NCI-H2196 (cell line): ENCODE data around the gene KDM5D.

Experiments used
- DNase-seq: peaks from one replicate; lab custom pipeline; 2025; ENCODE audit not compliant: unreplicated experiment; lab: John Stamatoyannopoulos, UW

Gene KDM5D

GRCh38 chrY:19744381-19745378 lies at the start of gene KDM5D:
TSS of gene KDM5D (minus strand) at chrY:19744726. CDS start at chrY:19744534, 192 bp downstream.
- peak; percentile 84 for DNase-seq

DNA sequence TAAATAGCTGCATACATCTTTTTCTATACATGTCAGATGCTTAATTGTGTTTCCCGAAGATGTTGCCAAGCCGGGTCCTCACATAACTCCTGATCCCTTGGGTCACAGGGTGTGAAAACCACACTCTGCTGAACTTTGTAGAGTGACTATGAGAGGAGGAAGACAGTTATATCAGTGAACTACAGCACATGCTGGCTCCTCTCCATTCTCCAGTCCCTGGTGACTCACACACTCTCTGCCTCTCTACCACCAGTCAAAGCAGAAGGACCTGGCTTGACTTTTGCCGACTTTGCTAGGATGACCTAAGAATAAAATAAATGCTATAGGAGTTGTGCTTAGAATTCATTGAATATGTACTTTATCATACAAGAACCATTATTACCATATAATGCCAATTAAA lies 23.8 kb upstream of the KDM5D start:
- no peak for DNase-seq

DNA sequence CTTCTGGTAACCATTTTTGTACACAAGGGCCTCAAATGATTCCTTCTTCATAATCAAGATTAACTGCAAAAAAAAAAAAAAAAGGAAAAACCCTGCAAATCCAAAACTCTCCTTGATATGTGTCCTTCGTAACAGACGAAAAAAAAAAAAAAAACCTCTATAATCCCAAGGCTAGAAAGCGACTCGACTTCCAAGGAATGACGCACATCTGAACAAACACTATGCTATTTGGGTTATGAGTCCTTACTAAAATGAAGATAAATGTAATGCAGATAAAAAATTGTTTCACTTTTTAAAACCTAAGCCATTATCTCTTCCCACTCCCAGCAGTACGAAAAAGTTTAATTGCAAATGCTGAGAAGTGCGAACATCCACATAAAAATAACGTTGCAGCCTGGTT lies 1.2 kb downstream of the KDM5D start:
- no peak for DNase-seq

GRCh38 chrY:19742153-19742552 lies 2.4 kb downstream of the KDM5D start:
- no peak for DNase-seq

- DNase-seq, result no peak
These were observed 10.1 kb downstream of the KDM5D start for GRCh38 chrY:19734425-19734824.

DNA sequence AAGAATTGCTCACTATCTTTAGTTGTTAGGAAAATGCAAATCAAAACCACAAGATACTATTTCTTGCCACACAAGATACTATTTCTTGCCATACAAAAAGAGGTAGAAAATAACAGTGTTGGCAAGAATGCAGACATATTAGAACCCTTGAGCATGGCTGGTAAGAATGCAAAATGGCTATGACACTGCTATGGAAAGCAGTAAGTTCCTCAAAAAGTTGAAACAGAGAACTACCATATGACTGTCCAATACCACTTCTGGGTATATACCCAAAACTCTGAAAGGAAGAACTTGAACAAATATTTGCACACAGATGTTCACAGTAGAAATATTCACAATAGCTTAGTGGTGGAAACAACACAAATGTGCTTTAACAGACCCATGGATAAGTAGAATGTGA lies 26.6 kb downstream of the KDM5D start:
- DNase-seq, result no peak

DNA sequence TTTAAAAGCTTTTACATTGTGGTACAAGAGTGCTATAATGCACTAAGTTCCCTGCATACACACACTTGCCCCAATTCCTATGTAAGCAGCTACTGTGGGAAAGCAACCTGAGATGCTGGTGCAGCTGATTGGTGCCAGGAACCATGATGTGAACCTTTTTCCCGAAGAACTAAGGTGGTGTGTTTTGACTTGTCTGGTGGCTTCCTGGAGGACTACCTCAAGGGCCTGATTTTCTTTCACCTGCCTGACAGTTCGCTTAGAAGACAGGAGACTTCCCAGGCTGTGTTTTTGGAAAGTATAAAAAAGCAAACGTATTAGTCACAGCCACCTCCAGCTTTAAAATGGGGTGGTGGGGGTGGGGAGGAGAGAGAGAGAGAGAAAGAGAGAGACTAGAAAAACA lies 27.4 kb downstream of the KDM5D start:
- no peak for DNase-seq

GRCh38 chrY:19715226-19715625 lies 29.3 kb downstream of the KDM5D start:
- DNase-seq, result no peak

GRCh38 chrY:19713430-19713829 lies 31.1 kb downstream of the KDM5D start:
- no peak for DNase-seq

DNA sequence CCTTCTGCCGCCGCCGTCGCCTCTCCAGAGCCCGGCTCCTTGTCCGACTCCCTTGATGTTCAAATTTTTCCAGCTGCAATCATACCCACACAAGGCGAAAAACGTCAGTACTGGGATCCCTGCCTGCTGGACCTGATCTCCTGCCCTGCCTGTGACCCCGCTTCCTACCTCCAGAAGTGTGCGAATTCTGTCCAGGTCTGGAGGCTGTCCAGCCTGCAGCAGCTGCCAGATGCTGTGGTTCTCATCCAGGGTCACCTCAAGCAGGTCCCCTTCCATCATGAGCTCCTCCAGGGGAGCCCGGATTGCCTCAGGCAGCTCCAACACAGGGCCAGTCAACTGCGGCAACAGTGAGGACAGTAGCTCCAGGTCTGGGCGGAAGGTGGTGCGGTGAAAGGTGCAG lies 38.3 kb downstream of the KDM5D start:
- DNase-seq, result no peak

DNA sequence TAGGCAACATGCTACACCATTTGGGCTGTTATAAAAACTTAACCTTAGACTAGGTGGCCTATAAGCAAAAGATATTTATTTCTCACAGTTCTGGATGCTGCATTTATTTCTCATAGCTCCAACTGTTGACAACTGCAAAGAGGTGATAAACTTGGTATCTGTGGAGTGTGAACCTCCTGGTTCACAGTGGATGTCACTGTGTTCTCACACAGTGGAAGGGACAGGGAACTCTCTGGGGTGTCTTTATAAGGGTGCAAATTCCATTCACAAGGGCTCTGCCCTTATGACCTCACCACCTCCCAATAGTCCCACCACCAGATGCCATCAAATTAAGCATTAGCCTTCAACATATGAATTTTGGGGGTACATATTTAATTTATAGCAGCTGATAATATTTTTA lies 46.0 kb downstream of the KDM5D start:
- no peak for DNase-seq

DNA sequence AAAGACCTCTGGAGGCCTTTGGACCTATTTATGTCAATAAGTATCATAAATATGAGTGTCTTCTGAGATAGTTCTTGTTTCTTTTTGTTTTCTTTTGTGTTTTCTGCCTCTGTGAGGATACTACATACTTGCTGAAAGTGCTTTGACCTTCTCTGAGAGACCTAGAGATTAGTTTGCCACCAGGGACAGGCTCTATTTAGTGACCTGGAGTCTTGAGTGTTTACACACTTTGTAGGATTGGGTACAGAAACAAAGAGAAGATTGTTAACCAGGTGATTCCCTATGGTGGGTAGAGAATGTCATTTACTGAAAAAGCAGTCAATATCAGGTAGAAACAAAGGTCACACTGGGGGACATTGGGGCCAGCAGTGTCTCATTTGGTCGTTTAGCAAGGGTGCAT lies 63.7 kb downstream of the KDM5D start:
- no peak for DNase-seq
